ENCODE results near the gene ZSWIM4.
A peak's percentile ranks its signal among the peaks of the same experiment; 100 is the strongest.
"Not testable (repeated sequence)": the region's sequence is repeated elsewhere in the genome, so short reads cannot be mapped to it uniquely, and the experiment has no call there.

ZSWIM4 gene

GRCh38 chr19:13850910-13851733, 55.9 kb downstream of the ZSWIM4 start:
- DNase-seq: peak; percentile 66

GRCh38 chr19:13851734-13852114, 56.5 kb downstream of the ZSWIM4 start:
- DNase-seq: not testable (repeated sequence)

GRCh38 chr19:13852171-13852707, 57.0 kb downstream of the ZSWIM4 start:
- not testable (repeated sequence) for DNase-seq

GRCh38 chr19:13856497-13856896, 61.3 kb downstream of the ZSWIM4 start:
- DNase-seq: no peak

- DNase-seq: no peak
Observed at GRCh38 chr19:13859361-13859880, 64.2 kb downstream of the ZSWIM4 start.

- DNase-seq: no peak
Observed at GRCh38 chr19:13860679-13861391, 65.6 kb downstream of the ZSWIM4 start.

GRCh38 chr19:13861392-13861713, 66.1 kb downstream of the ZSWIM4 start:
- DNase-seq: peak; percentile 9

GRCh38 chr19:13861714-13862531, 66.7 kb downstream of the ZSWIM4 start:
- DNase-seq: peak; percentile 58

- no peak for DNase-seq
Observed at GRCh38 chr19:13864046-13864666, 68.9 kb downstream of the ZSWIM4 start.

- no peak for DNase-seq
Observed at GRCh38 chr19:13864667-13865570, 69.7 kb downstream of the ZSWIM4 start.

- no peak for DNase-seq
Observed at GRCh38 chr19:13865571-13866462, 70.6 kb downstream of the ZSWIM4 start.

GRCh38 chr19:13866463-13867046, 71.3 kb downstream of the ZSWIM4 start:
- DNase-seq: no peak

- no peak for DNase-seq
Observed at GRCh38 chr19:13868663-13869062, 73.4 kb downstream of the ZSWIM4 start.

GRCh38 chr19:13869281-13869680, 74.0 kb downstream of the ZSWIM4 start:
- DNase-seq: no peak

GRCh38 chr19:13870873-13871272, 75.6 kb downstream of the ZSWIM4 start:
- no peak for DNase-seq

GRCh38 chr19:13872339-13872694, 77.1 kb downstream of the ZSWIM4 start:
- no peak for DNase-seq

- no peak for DNase-seq
Observed at GRCh38 chr19:13872695-13873389, 77.6 kb downstream of the ZSWIM4 start.

- no peak for DNase-seq
Observed at GRCh38 chr19:13873834-13874515, 78.7 kb downstream of the ZSWIM4 start.

- no peak for DNase-seq
Observed at GRCh38 chr19:13875824-13876223, 80.6 kb downstream of the ZSWIM4 start.
